ENCODE results near the gene ITGA1.

DNA sequence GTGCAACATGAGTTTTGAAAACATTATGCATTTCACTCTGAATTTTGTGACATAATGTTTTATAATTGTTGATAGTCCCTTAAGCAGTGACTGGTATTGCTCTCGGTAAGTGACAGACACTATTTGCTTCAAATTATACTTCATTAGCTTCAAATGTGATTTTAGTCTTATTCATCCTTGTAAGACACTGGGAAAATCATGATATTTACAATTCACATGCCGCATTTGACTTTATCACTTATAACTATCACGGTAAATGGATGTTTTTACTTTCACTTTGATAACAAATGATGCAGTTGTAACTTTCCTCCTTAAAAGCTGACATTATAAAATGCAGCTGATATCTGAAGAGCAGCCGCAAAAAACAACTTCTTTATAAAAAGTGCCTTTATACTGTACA, 157.3 kb downstream of the ITGA1 start:
- TF ChIP-seq, protein P1, sequence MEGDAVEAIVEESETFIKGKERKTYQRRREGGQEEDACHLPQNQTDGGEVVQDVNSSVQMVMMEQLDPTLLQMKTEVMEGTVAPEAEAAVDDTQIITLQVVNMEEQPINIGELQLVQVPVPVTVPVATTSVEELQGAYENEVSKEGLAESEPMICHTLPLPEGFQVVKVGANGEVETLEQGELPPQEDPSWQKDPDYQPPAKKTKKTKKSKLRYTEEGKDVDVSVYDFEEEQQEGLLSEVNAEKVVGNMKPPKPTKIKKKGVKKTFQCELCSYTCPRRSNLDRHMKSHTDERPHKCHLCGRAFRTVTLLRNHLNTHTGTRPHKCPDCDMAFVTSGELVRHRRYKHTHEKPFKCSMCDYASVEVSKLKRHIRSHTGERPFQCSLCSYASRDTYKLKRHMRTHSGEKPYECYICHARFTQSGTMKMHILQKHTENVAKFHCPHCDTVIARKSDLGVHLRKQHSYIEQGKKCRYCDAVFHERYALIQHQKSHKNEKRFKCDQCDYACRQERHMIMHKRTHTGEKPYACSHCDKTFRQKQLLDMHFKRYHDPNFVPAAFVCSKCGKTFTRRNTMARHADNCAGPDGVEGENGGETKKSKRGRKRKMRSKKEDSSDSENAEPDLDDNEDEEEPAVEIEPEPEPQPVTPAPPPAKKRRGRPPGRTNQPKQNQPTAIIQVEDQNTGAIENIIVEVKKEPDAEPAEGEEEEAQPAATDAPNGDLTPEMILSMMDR (conservative IDR thresholded peaks at IDR 0.05; ENCODE audit: low read length): no peak
- no peak for TF ChIP-seq EZH2phosphoT487 (IDR thresholded peaks at IDR 0.05; ENCODE audit: borderline replicate concordance, low read depth, low read length)

Measured in OCI-LY7 (cell line).